ENCODE results near the gene NFIB.

The NFIB gene

DNA sequence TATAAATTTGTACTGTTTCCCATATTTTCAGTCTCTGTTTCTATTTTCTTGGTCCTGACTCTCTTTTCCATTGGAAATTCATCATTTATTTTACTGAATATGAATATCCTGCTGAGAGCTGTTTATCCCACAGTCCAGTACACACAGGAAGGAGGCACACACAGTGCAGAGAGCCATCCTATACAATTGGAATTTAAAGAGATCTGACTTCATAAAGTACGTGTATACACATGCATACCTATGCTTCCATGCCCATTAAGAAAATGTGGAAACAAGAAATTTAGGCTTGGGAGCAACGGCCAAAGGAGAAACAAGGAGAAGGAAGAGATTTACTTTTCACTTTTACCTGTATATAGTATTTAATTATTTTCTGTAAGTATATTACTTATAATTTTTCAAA, 99.2 kb downstream of the NFIB start:
- no peak for DNase-seq (ENCODE audit: insufficient read length, low spot score)
- no peak for FAIRE-seq

DNA sequence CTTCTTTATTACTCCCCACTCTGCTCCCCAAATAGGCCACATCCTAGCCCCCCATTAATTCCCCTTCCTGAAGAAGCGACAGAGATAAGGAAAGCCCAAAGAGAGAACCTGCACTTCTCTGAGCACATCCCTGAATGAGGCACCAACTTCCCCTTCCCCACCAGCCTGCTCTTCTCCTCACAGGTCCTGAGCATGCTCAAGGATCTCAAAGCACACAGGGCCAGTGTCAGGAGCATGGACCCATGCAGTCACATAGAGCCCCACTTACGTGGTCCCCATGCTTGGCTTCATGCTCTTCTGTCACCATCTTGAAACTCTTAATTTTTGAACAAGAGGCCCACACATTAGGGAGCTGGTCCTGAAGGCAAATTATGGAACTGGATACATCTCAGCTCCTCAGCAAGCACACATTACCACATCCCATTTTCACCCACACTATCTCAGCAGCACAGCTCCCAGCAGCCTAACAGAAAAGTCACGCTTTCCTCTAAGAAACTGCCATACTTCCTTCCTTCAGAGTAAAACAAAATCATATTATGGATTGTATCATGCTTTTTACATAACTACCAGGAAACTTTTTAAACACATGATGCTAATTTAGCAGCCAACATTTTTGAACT, 99.8 kb downstream of the NFIB start:
- no peak for DNase-seq (ENCODE audit: insufficient read length, low spot score)
- no peak for FAIRE-seq
- TF ChIP-seq POLR2A (IDR thresholded peaks at IDR 0.05; ENCODE audit: low read depth, low read length), result no peak

More for the DNA sequence above, 99.2 kb downstream of the NFIB start:
- no peak for TF ChIP-seq POLR2A (IDR thresholded peaks at IDR 0.05; ENCODE audit: low read depth, low read length)

DNA sequence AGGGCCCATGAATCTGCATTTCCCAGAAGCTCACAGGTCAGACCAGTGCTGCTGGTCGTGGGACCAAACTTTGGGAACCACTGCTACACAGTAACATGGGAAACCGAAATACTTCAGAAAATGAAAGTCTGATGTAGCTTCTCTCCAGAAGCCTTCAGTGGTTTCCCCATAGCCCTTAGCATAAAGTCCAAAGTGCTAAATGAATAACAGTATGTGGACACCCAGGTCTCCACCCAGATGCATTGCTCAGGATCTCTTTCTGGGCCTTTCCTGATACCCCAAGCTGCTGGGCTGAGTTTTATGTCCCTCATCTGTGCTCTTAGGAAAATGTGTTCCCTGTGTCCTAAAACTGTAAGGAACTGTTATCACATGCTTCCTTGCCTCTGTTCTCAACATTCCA, 100.4 kb downstream of the NFIB start:
- DNase-seq (ENCODE audit: insufficient read length, low spot score), result no peak
- FAIRE-seq, result no peak
- no peak for TF ChIP-seq POLR2A (IDR thresholded peaks at IDR 0.05; ENCODE audit: low read depth, low read length)

DNA sequence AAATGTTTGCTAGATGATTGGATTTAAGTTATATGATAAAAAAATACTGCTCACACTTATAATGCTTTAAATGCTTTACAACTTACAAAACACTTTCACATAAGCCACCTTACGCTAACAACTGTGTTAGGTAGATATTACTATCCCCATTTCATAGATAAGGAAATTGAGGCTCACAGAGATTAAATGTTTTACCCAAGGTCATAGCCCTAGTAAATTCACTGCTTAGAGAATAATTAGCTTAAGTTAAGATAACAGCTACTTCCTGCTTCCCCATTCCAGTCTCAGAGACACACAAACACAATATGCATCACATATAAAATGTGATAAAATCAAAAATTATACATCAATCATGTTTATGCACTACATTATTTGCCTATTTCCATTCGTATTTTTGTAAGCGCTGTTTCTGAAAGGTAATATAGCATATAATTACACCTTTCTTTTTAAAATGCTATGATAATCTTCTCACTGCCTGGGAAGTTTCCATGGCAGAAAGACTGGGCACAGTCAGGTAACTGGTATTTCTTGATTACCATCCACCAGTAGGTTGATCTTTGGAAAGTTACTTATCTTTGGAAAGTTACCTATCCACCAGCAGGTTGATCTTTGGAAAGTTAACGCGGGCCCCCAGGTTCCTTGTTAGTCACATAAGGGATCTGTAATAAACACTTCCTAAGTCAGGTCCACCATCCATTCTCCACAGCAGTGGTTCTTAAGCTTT, 101.1 kb downstream of the NFIB start:
- no peak for DNase-seq (ENCODE audit: insufficient read length, low spot score)
- no peak for TF ChIP-seq POLR2A (IDR thresholded peaks at IDR 0.05; ENCODE audit: low read depth, low read length)
- FAIRE-seq, result peak; percentile 45

DNA sequence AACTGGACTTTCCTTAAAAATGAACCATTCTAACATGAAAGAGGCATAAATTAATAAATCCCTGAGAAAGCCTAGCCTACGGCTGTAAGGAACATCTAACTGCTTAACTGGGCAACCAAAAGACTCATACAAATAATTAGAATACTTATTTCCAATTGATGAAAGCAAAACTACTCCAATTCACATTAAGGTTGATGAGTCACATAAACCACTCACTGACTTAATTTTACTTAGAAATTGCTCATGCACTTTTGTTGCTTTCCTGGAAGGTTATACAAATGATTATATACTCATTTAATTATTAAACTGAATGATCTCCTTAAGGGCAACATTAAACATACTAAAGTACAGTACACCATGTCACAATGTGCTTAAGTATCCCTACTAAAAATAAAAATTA, 101.9 kb downstream of the NFIB start:
- DNase-seq (ENCODE audit: insufficient read length, low spot score) (no peak), FAIRE-seq (no peak)
- TF ChIP-seq POLR2A (IDR thresholded peaks at IDR 0.05; ENCODE audit: low read depth, low read length), result no peak

DNA sequence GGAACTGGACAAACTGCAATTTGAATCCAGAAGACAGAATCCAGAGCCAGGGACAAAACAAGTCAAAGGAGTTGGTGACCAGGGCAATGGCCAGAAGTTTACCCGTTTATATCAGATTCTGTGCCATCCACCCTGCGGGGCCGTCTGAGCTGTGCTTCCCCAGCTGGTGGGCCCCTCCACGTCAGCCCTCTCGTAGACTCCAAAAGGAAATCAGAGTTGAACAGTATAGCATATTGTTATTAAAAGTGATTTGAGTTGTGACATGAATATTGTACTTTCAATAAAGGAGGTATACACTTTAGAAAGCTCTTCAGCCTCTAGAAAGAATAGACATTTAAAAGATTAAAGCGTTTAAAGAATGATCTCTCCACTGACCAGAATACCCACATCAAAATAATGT, 102.4 kb downstream of the NFIB start:
- FAIRE-seq (no peak), DNase-seq (ENCODE audit: insufficient read length, low spot score) (no peak)
- no peak for TF ChIP-seq POLR2A (IDR thresholded peaks at IDR 0.05; ENCODE audit: low read depth, low read length)

DNA sequence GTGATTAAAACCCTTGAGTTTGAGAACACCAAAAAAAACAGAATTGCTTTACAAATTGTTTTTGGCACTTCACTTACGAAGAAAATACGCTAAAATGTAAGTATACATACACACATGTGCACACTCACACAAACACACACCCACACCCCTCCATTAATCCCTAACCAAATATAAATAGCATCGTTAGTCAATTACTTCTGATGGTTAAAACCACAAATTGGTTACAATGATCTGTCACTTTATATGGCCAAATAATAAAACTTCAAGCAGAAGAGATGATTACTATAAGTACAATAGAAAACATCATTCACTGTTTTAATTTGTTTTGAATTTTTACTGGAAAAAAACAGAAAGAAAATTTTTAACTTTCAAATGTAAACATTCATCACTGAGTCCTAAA, 103.5 kb downstream of the NFIB start:
- no peak for TF ChIP-seq POLR2A (IDR thresholded peaks at IDR 0.05; ENCODE audit: low read depth, low read length)
- DNase-seq (ENCODE audit: insufficient read length, low spot score) (no peak), FAIRE-seq (no peak)

DNA sequence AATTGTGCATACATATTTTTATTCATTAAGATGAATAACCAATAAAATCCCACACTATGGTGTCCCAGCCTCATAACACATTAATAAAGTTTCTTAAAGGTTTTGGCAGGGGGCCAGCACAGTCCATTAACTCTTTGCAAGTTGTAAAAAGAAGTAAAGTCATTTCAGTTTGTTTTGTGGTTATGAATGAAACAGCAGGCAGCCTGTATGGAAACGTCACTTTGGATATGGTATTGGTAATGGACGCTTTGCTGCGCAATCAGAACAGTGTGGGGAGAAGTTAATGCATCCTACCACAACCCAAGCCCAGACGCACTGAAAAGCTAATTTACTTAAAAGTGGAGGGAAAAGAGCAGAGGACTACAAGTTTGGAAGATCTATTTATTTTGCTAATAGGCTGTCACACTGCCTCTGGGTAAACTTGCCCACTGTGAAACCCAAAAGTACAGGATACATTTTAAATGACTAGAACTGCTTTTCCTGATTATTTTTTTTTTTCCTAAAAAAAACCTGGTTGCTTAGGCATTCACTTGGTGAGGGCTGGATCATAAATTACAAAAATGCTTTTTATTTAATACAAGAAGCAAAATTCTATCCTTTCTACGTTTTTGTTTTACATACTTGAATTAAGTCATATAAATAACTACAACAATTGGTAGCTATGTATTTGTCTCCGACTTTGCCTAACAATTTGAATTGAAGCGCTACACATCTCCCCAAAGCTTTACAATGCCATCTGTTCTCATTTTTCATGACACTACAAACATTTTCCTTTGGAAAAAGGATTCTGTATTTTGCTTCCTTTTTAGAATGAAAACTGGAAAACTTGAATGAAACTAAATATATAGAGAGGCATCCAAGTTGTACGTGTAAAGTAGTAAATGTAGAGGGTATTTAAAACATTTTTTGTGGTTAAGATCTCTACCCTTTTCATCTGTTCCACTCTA, 104.3 kb downstream of the NFIB start:
- TF ChIP-seq POLR2A (IDR thresholded peaks at IDR 0.05; ENCODE audit: low read depth, low read length), result no peak
- DNase-seq (ENCODE audit: insufficient read length, low spot score) (no peak), FAIRE-seq (no peak)

DNA sequence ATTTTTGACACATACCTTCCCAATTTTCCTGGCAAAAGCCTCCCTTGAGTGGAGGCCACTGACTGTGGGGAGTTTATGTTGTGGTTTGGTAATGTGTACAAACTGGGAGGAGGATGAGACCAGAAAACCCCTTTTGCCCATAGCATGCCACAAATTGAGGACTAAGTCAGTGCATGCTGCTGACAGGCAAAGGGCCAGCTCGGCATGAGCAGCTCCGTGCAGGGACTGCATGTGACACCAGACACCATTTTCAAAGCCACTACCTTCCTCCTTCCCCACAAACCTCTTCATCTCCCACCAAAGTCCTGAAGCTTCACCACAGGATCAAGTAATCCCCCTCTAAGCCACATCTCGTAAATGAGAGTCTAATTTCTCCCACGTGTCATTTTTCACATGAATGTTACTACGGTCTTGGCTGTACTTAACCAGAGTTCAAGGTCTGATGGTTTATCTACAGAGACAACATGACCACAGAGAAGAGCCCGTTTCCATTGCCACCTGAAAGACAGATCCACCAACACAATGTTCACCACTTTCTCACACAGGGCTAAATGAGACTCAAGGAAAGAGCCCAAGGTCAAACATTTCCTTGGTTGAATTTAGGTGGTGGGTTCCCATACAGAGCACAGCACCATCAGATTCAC, 106.5 kb downstream of the NFIB start:
- DNase-seq (ENCODE audit: insufficient read length, low spot score) (no peak), FAIRE-seq (peak; percentile 58)
- no peak for TF ChIP-seq POLR2A (IDR thresholded peaks at IDR 0.05; ENCODE audit: low read depth, low read length)

DNA sequence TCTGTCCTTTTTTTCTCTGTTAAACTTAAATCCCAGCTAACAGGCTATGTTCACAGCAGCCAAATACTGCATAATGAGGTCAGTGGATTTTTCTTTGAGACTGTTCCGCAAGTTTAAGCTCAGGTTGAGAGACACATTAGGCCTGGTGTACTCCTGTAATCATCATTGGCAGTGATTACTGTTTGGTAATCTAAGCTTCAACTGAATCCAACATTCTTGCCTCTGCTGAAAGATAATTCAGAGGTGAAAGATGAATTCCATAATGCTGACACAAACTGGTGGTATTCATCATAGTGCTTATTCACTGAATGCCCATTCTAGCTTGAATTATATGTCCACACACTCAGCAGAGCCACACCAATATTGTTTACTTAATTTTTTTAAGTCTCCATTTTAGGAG, 108.5 kb downstream of the NFIB start:
- FAIRE-seq, result peak; percentile 99
- no peak for TF ChIP-seq POLR2A (IDR thresholded peaks at IDR 0.05; ENCODE audit: low read depth, low read length)
- DNase-seq (ENCODE audit: insufficient read length, low spot score), result peak; percentile 27

DNA sequence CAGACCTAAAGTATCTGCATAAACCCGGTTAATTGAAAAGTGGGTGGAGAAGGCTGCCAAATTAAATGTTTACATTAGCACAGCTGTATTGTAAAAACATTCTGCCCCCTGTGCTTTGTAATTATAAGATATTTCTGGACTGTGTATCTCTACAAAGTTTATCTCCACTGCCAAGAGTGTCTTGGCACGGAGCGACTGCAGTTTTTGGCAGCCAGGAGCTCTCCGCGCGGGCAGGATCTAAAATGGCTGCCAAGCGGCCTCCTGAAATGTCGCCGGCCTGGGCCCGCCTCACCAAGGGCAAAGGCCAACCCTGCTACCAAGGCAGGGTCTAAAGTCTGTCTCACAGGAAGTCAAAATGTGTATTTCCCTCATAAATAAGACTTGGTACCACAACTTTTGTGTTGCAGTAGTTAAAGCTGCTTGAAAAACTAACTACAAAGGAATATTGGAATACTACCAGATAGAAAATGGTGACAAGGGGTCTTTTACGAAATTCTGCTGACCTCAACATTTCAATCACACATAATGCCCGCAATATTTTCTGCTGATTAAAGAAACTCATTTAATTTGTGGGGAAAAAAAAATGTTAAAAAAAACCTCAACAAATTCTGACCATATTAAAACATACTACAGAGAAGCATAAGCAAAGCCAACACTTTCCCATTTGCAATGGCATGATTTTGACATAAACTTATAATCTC, 110.4 kb downstream of the NFIB start:
- no peak for TF ChIP-seq POLR2A (IDR thresholded peaks at IDR 0.05; ENCODE audit: low read depth, low read length)
- FAIRE-seq, result no peak
- no peak for DNase-seq (ENCODE audit: insufficient read length, low spot score)

DNA sequence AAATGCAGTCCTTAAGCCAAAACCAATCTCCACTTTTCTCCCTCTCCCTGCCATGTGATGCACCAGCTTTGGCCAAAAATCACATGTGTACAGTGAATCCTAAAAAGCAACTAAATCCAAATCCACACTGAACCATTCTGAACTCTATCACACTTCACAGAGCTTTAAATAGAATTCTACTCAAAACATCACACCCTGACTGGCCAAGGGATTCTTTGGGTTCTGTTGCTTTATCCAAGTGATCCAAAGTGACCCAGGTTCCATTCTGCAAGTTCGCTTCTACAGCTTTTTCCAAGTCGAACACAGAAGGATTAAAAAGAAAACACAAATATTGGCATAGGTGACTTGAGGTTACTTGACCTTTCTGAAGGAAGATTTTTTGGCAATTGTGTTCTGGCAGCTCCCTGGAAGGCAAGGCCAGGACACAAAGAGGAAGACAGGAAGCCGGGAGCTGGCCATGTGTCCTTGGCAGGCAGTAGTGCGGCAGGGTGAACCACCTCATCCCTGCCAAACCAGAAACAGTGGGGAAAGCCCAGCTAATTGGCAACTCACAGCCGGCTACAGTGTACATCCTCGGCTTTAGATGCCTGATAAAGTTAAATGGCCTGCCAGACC, 115.0 kb downstream of the NFIB start:
- TF ChIP-seq POLR2A (IDR thresholded peaks at IDR 0.05; ENCODE audit: low read depth, low read length), result no peak
- FAIRE-seq (peak; percentile 86), DNase-seq (ENCODE audit: insufficient read length, low spot score) (no peak)
